GM21526 (cell line): ENCODE results near the gene HERPUD2.

ENCODE experiments used
- ATAC-seq: cut with Tn5 transposase; IDR thresholded peaks from one replicate; pipeline ENCODE4 v1.9.1; 2021; ENCODE audit warnings: moderate library complexity; ENCODE audit not compliant: unreplicated experiment, low FRiP score

Gene HERPUD2, protein sequence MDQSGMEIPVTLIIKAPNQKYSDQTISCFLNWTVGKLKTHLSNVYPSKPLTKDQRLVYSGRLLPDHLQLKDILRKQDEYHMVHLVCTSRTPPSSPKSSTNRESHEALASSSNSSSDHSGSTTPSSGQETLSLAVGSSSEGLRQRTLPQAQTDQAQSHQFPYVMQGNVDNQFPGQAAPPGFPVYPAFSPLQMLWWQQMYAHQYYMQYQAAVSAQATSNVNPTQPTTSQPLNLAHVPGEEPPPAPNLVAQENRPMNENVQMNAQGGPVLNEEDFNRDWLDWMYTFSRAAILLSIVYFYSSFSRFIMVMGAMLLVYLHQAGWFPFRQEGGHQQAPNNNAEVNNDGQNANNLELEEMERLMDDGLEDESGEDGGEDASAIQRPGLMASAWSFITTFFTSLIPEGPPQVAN

DNA sequence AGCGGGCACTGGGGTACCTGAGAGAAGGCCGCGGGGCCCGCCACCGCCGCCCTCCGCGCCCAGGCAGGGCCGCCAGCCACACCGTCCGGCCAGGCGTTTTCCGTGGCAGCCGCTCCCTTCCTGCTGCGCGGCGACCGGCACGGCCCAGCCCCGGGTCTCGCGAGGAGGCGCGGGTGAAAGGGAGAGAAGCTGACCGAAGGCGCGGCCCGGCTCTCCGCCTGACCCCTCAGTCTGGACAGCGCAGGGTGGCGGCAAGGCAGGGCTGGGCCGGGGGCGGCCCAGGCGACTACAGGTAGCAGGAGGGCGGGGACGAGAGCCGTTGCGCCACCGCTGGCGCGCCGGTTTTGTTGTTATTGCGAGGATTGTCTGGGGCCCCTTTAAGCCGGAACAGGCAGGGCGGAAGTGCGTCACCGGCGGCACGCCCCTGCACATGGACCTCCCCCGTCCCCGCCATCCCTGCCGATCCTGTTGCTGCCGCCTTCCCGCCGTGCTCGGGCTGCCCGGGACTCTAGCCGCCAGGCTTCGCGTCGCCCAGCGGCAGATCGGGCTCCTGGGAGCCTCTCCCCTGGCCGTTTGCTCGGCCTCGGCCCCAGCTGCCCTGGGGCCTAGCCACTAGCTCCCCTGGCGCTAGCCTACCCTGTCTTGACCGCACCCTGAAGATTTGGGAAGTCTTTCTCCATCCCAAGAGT lies at the start of gene HERPUD2:
HERPUD2 (minus strand) TSS at position 352 of the 689 bp plus-strand sequence. CDS start 805 bp downstream, outside the sequence.
- ATAC-seq: peak; percentile 91

DNA sequence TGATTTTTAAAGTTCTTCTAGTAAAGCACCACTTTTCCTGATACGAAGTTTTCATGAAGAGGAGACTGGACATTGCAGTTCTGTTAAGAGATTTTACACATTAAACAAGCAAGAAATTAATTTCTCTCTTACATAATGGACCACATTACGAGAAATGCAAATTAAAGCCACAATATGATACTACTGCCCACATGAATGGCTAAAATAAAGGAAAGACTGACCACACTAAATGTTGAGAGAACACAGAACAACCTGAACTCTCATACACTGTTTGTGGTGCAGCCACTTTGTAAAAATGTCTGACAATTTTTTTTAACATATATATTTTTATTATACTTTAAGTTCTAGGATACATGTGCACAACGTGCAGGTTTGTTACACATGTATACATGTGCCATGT lies 44.0 kb upstream of the HERPUD2 start:
- ATAC-seq: no peak

DNA sequence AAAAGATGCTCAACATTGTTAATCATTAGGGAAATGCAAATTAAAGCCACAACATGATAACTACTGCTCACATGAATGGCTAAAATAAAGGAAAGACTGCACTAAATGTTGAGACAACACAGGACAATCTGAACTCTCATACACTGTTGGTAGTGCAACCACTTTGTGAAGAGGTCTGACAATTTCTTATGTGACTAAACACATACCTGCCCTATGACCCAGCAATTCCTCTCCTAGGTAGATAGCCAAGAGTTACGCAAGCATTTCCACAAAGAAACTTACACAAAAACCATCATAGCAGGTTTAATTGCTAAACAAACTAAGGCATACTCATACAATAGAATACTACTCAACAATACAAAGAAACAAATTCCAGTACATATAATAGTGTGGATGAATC lies 41.8 kb upstream of the HERPUD2 start:
- no peak for ATAC-seq

DNA sequence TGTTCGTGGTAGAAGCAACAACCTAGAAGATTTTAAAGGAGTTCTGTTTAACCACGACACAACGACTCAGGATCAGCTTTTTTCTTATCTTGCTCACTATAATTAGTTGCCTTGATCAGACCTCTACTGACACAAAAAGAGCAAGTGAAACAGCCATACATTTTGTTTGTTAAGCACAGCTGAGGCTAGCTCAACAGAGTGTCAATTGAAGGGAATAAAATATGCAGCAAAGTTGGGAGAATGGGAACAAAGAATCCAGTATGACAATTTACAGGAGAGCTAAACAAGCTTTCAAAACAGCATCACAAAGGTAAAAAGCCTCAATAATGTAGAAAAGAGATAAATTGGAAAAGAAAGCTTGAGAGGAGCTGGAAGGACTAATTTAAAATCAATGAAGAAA lies 40.5 kb upstream of the HERPUD2 start:
- ATAC-seq: no peak

DNA sequence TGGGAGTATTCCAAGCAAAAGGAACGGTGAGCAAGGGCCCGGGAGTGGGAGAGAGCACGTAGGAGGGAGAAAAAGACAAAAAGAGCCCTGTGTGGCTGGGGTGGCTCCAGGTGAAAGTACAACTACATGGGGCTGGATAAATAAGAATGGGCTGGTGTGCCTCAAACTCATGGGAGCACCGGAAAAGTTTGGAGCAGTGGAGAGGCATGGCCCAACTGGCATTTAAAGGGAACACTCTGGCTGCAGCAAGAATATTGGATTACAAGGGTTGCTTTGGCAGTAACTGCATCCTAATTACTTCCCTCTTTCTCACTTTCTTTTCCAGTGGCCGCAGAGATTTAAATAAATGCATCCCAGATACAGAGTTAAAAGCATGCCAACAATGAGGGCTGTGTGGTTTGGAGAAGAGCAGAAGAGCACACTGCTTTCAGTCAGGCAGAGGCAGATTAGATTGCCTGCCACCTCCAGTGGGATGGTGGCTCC lies 39.1 kb upstream of the HERPUD2 start:
- no peak for ATAC-seq

DNA sequence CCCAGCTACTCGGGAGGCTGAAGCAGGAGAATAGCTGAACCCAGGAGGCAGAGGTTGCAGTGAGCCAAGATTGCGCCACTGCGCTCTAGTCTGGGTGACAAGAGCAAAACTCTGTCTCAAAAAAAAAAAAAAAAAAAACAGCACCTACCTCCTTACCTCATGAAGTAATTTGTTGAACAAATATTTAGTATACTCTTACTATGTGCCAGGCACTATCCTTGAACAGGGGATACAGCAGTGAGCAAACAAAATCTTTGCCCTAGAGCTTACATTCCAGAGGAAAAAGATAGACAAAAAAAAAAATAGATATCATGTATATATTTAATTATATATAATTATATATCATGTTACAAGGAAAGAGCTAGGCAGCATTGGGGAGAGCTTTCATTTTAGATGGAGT lies 36.4 kb upstream of the HERPUD2 start:
- ATAC-seq: no peak

DNA sequence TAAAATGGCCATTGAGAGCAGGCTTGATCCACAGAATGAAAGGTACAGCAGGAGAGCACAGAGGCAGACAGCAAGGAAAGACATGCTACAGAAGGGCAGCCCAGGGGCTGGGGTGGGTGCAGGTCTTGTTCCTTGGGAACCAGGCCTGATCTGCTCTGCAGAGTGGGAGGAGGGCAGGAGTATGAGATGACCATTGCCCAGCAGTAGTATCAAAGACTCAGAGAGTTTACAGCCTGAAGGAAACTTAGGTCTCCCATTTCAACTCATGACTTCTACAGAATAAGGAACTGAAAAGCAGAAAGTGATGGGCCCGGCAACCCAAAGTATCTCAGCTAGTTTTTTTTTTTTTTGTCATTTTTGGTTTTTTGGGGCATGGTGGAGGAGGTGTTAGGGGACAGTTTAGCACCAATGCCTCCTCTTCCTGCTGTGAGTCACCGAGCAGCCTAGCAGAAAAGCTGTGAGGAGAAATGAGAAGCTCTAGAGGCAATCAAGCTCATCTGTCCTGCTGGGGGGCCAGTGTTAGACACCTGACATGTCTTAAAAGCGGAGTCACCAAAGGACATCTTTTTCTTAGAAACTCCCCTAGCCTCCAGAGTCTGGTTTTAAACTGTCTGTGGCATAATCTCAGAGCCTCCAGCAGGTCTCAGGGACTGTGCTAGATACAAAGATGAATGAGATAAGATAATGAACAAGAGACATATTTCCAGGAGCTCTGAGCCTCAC lies 34.3 kb upstream of the HERPUD2 start:
- ATAC-seq: peak; percentile 46

DNA sequence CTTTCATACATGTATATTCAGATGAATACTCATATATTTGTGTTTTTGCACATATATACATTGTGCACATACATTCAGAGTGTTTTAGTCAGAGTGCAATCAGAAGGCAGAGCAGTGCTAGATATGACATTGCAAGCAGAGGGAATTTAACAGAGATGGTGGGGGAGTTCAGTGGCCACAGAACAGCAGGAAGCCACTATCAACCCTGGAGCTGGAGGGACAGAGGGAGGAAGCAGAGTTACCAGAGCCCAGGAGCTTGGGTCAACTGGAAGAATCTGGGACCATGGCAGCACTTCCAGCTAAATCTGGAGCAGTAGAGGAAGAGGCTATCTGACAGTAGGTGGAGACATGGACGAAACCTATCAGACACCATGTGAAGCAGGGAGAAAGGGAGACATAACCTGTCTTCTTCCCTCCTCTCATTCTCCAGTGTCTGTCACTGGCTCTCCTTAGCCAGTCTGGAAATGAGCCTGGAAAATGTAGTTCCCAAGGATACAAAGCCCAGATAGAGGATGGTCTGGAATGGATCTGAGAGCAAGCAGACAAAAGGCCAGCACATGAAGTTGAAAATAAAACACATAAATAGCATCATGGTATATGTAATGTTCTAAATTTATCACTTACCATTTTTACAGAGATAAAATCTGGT lies 33.6 kb upstream of the HERPUD2 start:
- ATAC-seq: no peak

DNA sequence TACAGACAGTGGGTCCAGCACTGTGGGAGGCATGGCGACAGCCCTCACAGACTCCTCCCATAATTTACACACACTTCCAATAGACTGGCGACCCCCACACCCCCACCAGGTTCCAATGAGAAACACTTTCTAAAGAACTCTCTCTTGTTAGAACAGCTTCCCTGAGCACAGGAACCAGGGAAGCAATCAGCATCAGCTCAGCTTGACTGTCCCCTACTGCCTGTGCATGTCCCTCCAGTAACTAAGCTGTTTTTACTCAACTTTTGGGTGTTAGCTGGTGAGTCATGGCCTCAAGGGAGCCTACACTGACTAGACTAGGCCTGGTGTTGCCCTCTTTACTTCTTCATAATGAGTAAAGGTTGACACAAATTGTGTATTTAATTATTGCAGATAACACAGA lies 32.6 kb upstream of the HERPUD2 start:
- no peak for ATAC-seq

DNA sequence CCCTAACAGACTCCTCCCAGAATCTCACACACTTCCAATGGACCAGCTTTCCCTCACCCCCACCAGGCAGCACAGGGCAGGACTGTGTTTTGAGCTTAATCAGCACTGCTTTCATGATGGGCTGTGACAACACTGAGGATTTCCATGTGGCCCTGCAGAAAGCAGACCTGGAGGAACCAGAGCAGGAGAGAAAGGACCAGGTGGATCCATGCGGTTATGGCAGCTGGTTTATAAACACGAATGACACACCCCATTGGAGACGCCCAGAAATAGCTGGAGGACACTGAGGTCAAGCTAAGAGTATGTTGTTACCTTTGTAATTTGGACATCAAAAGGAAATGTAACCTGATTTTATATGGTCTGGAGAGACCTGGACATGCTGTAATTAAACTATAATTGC lies 31.7 kb upstream of the HERPUD2 start:
- ATAC-seq: no peak

DNA sequence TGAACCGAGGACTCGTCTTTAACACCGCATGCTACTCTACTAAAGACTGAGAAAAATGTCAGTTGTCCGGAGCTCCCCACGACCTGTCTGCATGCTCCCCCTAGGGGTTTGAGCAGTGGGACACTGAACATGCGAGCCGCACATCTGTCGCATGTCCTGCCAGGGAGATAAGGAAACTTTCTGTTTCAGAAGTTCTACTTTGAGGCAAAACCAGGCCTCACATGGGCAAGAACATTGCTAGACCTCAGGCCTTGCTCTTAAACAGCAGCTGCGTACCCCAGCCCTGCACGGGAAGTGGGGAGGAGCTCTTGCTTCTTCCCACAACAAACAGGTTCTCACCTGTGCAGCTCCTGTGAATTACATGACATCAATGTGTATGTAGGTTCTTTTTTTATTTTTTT lies 30.3 kb upstream of the HERPUD2 start:
- ATAC-seq: peak; percentile 49

DNA sequence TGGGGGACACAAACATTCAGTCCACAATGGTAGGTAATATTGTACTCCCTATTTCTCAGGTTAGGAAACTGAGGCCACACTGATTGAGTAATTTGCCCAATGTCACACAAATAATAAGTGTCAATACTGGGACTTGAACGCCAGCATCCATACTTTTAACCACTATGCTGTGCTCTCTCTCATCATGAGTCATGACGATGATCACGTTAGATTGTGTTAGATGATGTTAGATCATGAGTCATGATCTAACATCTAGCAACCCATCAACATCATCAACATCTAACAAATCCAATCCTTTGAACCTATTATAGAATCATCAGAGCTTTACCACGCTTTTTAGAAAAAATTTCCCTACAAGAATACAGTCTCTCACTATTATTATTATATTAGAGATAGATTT lies 28.1 kb upstream of the HERPUD2 start:
- no peak for ATAC-seq

DNA sequence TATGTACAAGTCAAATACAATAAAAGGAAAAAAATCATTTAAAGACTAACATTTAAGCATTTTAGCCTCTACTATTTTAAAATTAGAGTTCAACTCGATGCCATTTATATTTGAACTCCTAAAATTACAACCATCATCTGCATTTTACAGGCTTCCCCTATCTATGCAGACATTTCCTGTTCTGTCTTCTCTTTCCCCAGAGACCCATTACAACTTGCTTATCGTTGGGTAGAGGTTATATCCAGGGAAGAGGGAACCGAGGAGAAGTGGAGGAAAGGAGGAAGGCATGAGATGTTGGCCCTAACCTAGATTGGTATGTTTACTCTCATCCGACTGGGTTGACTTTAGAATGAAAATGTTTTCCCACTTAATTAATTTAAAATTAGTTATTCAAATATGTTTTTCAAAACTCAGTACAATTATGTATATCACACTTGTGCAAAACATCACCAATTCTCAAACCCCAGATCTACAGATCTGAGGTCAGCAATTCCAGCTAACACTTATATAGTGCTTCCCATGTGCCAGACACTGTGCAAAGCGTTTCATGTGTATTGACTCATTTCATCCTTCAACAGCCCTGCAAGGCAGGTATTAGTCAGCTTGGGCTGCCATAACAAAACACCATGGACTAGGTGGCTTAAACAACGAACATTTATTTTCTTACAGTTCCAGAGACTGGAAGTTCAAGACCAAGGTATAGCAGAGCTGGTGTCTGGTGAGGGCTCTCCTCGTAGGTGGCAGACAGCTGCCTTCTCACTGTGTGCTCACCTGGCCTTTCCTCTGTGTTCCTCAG lies 27.3 kb upstream of the HERPUD2 start:
- ATAC-seq: no peak

DNA sequence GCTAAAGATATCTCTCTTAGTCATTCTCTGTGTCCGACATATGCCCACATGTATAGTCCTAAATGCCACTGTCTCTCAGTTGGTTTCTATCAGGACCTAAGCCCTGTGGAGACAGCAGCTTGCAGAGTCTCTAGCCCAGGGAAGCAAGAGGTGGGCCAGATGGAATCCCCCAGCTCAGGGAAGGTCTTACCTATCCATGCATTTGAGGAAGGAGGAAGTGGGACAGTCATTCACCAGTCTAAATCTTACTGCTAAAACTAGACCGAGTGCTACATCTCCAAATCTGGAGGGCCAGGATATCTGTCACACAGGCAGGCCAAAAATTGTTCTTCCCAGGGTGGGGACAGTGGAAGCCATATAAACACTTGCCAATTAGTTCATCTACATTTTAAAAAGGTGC lies 26.4 kb upstream of the HERPUD2 start:
- ATAC-seq: no peak

DNA sequence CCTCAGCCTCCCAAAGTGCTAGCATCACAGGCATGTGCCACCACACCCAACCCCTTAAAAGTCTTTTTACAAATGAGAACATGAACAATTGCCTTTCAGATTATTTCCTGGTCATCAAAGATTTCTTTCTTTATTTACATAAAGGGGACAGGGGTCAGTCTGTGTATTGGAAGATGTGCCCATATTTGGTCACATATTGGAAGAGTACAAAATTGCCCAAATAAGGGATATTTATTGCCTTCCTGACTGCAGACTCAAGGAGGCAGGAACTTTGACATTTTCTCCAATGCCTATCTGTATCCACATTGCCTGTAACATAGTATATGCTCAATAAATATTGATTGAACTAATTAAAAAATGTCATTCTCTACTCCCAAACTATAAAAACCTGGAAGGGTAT lies 25.9 kb upstream of the HERPUD2 start:
- ATAC-seq: no peak

DNA sequence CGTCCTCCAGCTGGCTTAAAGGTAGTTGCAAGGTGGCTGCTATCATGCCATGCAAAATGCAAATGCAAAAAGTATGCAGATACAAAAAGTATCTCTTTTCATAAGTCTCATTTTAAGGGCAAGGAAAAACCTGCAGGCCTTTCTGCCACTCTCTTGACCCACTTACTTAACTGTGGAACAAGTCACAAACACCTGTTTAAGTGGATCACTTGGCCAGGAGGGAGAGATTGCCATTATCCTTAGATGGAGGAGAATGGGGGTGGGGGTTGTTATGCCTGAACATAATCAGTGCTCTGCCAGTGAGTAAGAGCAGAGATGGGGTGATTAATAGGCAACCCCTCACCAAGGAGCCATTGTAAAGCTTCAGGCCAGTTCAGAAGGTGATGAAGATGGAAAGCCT lies 25.1 kb upstream of the HERPUD2 start:
- ATAC-seq: no peak

DNA sequence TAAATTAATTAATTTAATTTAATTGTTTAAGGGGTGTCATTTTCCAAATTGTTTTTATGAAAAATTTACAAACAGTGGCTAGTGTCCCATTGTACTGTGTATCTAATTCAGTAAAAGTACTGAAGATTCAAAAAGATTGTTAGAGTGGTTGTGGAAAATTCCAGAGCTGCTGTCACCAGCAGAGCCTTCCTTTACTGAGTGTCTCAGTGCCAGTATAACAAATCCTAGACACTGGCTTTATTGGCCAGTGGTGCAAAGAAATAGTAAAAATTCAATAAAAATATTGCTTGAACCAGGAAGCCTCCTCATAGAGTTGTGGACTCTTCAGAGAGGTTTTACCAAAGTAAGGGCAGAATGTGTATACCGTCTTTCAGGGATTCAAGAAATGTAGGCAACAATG lies 23.1 kb upstream of the HERPUD2 start:
- ATAC-seq: no peak

DNA sequence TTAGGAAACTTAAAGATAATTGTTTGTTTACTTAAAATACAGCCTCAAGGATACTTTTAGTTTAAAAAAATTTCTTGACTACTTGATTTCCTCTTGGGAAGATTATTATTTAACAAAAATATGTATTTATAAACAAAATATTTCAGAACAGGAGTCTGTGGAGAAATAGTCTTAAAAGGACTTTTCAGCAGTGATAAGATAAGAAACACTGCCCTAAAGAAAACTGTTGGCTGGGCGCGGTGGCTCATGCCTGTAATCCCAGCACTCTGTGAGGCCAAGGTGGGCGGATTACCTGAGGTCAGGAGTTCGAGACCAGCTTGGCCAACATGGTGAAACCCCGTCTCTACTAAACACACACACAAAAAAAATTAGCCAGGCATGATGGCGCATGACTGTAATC lies 22.6 kb upstream of the HERPUD2 start:
- ATAC-seq: no peak

DNA sequence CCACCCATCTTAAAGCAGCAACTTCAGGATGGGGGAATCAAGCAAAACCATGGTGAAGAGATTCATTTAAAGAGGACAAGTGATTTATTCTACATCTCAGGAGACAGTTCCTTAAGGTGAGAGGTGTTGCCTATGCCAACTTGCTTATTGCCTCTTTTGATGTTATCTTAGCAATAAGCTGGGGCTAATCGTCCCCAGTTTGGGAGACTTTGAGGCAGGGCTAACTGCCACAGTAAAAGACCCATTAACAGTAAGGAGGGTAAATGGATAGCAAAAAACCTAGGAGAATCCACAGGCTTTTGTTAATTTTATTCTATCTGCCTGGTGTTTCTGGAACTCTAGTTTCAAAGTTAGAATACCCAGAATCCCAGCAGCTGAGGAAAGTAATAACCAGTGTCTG lies 22.1 kb upstream of the HERPUD2 start:
- no peak for ATAC-seq
